ENCODE results near the gene H3-3A.

H3-3A gene

GRCh38 chr1:226041419-226041818 lies 21.1 kb upstream of the H3-3A start:
- DNase-seq (ENCODE audit: insufficient read length, low spot score): no peak
- FAIRE-seq: no peak
- no peak for TF ChIP-seq POLR2A (IDR thresholded peaks at IDR 0.05; ENCODE audit: low read depth, low read length)

- FAIRE-seq: no peak
- no peak for DNase-seq (ENCODE audit: insufficient read length, low spot score)
- no peak for TF ChIP-seq POLR2A (IDR thresholded peaks at IDR 0.05; ENCODE audit: low read depth, low read length)
Observed at GRCh38 chr1:226044514-226045101, 17.9 kb upstream of the H3-3A start.

GRCh38 chr1:226046240-226046639 lies 16.3 kb upstream of the H3-3A start:
- no peak for DNase-seq (ENCODE audit: insufficient read length, low spot score)
- FAIRE-seq: peak; percentile 65
- no peak for TF ChIP-seq POLR2A (IDR thresholded peaks at IDR 0.05; ENCODE audit: low read depth, low read length)

- no peak for DNase-seq (ENCODE audit: insufficient read length, low spot score)
- no peak for FAIRE-seq
- no peak for TF ChIP-seq POLR2A (IDR thresholded peaks at IDR 0.05; ENCODE audit: low read depth, low read length)
Observed at GRCh38 chr1:226047495-226047894, 15.0 kb upstream of the H3-3A start.

GRCh38 chr1:226048886-226049285 lies 13.6 kb upstream of the H3-3A start:
- no peak for TF ChIP-seq POLR2A (IDR thresholded peaks at IDR 0.05; ENCODE audit: low read depth, low read length)
- FAIRE-seq (no peak), DNase-seq (ENCODE audit: insufficient read length, low spot score) (no peak)

GRCh38 chr1:226050133-226050532 lies 12.4 kb upstream of the H3-3A start:
- no peak for TF ChIP-seq POLR2A (IDR thresholded peaks at IDR 0.05; ENCODE audit: low read depth, low read length)
- DNase-seq (ENCODE audit: insufficient read length, low spot score): no peak
- FAIRE-seq: no peak

- no peak for TF ChIP-seq POLR2A (IDR thresholded peaks at IDR 0.05; ENCODE audit: low read depth, low read length)
- no peak for FAIRE-seq
Observed at GRCh38 chr1:226051365-226051764, 11.2 kb upstream of the H3-3A start.

GRCh38 chr1:226052061-226052460 lies 10.5 kb upstream of the H3-3A start:
- DNase-seq (ENCODE audit: insufficient read length, low spot score) (no peak), FAIRE-seq (no peak)
- TF ChIP-seq POLR2A (IDR thresholded peaks at IDR 0.05; ENCODE audit: low read depth, low read length): no peak

More at GRCh38 chr1:226051365-226051764, 11.2 kb upstream of the H3-3A start:
- no peak for DNase-seq (ENCODE audit: insufficient read length, low spot score)

GRCh38 chr1:226054519-226055327 lies 7.8 kb upstream of the H3-3A start:
- DNase-seq (ENCODE audit: insufficient read length, low spot score): no peak
- no peak for FAIRE-seq

GRCh38 chr1:226059709-226060108 lies 2.8 kb upstream of the H3-3A start:
- no peak for TF ChIP-seq POLR2A (IDR thresholded peaks at IDR 0.05; ENCODE audit: low read depth, low read length)
- no peak for FAIRE-seq
- DNase-seq (ENCODE audit: insufficient read length, low spot score): no peak

More at GRCh38 chr1:226054519-226055327, 7.8 kb upstream of the H3-3A start:
- no peak for TF ChIP-seq POLR2A (IDR thresholded peaks at IDR 0.05; ENCODE audit: low read depth, low read length)

GRCh38 chr1:226060427-226060826 lies 2.1 kb upstream of the H3-3A start:
- no peak for FAIRE-seq
- TF ChIP-seq POLR2A (IDR thresholded peaks at IDR 0.05; ENCODE audit: low read depth, low read length): no peak

GRCh38 chr1:226061068-226061840 lies 1.3 kb upstream of the H3-3A start:
- DNase-seq (ENCODE audit: insufficient read length, low spot score) (no peak), FAIRE-seq (no peak)
- no peak for TF ChIP-seq POLR2A (IDR thresholded peaks at IDR 0.05; ENCODE audit: low read depth, low read length)

More at GRCh38 chr1:226060427-226060826, 2.1 kb upstream of the H3-3A start:
- DNase-seq (ENCODE audit: insufficient read length, low spot score): no peak

- DNase-seq (ENCODE audit: insufficient read length, low spot score) (peak; percentile 82), FAIRE-seq (no peak)
- peak; percentile 77 for TF ChIP-seq POLR2A (IDR thresholded peaks at IDR 0.05; ENCODE audit: low read depth, low read length)
Observed at GRCh38 chr1:226061841-226062557, 517 bp upstream of the H3-3A start.

Measured in H54 (cell line).